ENCODE data around the gene AGO1.
"Not testable (repeated sequence)": the region's sequence is repeated elsewhere in the genome, so short reads cannot be mapped to it uniquely, and the experiment has no call there.

Gene AGO1

DNA sequence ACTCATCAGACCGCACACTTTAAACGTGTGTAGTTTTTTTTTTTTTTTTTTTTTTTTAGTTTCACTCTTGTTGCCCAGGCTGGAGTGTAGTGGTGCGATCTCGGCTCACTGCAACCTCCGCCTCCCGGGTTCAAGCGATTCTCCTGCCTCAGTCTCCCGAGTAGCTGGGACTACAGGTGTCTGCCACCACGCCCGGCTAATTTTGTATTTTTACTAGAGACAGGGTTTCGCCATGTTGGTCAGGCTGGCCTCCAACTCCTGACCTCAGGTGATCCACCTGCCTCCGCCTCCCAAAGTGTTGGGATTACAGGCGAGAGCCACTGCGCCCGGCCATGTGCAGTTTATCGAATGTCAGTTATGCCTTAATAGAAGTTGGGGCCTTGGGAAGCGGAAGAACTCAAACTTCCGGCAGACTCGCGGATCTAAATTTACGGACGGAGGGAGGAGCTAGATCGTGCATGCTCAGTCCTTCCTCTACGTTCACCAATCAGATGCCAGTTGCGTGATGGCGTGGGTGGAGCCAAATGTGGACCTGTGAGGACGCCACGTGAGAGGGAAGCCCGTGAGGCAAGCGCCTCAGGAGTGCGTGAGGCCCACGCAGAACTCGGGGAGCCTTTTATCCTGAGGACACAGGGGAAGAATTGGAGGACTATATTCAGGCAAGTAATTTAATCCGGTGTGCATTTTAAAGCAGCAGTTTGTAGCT is 13.6 kb upstream of the AGO1 start:
- DNase-seq, result not testable (repeated sequence)

- no peak for DNase-seq
Observed at GRCh38 chr1:35870651-35871309, 12.2 kb upstream of the AGO1 start.

DNA sequence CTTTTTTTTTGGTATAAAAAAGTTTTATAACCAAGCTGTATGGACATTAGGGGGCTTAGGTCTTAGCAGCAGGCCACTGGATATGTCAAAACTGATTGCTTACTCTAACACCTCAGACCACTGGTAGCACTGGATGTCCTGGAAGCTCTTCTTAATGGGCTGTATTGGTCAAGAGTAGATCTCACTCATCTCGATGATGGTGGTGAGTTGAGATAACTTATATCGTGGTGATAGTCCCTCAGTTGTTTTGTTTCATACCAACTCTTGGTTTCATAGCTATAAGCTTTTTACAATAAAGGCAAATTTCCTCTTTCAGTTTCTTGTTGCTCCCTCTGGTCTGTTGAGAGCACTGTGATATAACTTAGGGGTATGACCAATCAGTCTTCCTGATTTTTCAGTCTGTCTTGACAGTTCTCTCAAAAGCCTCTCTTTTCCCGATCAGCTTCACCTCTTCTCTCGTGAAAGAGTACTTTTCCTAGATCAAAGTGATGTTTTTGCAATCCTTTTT is 9.7 kb upstream of the AGO1 start:
- DNase-seq, result no peak

DNA sequence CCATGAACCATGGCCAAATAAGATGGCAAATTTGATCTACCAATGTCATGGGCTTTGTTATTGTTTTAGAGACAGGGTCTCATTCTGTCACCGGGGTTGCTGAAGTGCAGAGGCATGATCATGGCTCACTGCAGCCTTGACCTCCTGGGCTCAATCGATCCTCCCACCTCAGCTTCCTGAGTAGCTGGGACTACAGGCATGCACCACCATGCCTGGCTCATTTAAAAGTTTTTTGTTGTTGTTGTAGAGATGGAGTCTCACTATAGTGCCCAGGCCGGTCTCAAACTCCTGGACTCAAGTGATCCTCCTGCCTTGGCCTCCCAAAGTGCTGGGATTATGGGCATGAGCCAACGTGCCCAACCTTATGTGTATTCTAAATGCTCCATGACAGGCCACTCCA is 8.9 kb upstream of the AGO1 start:
- not testable (repeated sequence) for DNase-seq

GRCh38 chr1:35876988-35877387 is 6.0 kb upstream of the AGO1 start:
- no peak for DNase-seq

- DNase-seq, result no peak
Observed at GRCh38 chr1:35881850-35882273, 1.1 kb upstream of the AGO1 start.

DNA sequence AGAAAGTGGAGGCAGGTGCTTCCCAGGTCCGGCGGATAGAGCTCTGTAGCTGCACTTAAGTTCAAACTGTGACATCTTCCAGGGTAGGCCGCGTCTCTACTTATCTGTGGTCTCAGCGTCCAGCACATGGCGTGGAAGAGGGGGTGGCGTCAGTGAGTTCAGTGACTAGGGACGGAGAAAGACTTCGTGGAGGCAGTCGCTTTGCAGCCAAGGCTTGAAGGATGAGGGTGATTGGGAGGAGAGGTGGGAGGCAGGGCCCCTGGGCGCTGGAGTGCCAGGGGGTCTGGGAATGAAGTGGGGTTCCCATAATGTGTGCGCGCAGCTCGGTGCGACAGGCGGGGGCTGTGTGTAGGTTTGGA is 444 bp upstream of the AGO1 start:
- DNase-seq, result no peak

DNA sequence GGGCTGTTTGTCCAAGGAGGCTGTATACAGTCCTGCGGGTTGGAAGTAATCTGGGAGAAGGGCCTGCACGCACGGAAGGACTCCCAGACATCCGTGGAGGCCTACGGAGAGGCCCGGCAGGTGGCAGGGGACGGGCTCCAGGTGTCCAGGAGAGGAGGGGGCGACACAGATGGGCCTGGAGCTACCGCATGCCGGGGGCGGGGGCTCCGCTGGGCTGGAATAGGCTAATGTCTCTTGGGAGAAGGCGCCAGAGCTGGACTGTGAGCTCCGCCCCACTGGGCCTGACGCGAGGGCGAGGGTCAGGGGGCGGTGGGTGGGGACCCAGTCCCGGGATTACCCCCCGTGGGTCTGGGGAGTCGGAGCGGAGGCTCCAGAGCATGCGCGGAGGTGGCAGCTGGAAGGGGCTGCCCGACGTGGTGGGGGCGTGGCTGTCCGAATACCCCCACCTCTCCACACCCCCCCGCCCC is 659 bp downstream of the AGO1 start:
- DNase-seq, result peak; percentile 28

GRCh38 chr1:35884934-35885333 is 1.9 kb downstream of the AGO1 start:
- DNase-seq, result no peak

GRCh38 chr1:35885961-35886558 is 3.1 kb downstream of the AGO1 start:
- DNase-seq, result no peak

GRCh38 chr1:35886577-35887431 is 3.8 kb downstream of the AGO1 start:
- no peak for DNase-seq

DNA sequence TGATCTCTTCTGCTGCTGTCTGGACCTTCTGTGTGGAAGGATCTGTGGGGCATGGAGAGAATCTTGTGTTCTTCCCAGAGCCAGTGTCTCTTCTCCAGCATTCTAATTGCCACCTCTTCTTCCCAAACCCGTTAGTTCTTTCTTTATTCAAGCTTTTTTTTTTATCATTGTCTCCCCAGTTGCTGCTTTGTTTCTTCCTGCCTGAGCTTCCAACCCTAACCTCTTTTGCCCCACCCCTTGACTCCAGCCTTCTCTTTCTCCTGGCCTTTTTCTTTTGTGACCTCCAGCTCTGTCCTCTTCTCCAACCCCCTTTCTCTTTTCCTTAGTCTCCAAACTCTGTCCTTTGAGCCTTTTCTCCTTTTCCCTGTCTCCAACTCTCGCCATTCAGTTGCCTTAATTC is 4.5 kb downstream of the AGO1 start:
- DNase-seq, result no peak

DNA sequence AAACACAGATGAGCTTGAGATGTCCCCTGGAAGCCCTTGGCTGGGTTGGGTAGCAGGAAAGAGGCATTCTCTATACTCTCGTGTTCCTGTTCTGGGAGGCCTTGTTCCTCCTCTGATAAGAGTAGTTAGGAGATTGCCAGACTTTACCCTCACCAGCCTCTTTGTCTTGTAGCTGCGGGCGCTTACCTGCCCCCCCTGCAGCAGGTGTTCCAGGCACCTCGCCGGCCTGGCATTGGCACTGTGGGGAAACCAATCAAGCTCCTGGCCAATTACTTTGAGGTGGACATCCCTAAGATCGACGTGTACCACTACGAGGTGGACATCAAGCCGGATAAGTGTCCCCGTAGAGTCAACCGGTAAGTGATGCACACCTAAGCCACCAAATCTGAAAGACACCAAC is 5.2 kb downstream of the AGO1 start:
- no peak for DNase-seq

DNA sequence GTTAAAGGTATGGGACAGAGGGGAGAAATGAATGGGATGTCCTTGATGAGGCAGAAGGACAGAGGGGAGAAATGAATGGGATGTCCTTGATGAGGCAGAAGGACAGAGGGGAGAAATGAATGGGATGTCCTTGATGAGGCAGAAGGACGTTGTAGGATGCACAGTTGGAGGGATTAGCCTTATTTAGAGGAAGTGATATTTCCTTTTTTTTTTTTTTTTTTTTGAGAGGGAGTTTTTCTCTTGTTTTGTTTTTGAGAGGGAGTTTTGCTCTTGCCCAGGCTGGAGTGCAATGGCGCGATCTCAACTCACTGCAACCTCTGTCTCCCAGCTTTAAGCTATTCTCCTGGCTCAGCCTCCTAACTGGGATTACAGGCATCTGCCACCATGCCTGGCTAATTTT is 6.0 kb downstream of the AGO1 start:
- not testable (repeated sequence) for DNase-seq

- DNase-seq, result no peak
Observed at GRCh38 chr1:35893051-35893879, 10.3 kb downstream of the AGO1 start.

GRCh38 chr1:35894183-35894582 is 11.2 kb downstream of the AGO1 start:
- no peak for DNase-seq

GRCh38 chr1:35894656-35895055 is 11.6 kb downstream of the AGO1 start:
- DNase-seq, result no peak

DNA sequence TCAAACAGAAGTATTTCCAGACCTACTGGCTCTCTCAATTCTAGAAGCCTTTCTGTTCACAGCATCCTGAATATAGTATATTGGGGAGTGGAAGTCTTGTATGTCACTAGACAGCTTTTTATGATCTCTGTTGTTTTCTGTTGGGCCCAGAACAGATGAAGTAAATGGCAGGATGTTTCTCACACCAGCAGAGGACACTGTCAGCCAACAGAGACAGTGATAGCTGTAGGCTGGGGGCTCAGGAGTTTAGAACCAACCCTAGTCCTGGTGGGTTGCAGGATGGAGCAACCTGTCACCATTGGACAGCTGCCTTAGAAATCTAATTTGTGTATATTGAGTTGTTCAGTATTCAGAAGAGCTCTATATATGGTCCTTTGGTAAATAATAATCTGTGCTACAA is 16.9 kb downstream of the AGO1 start:
- DNase-seq, result no peak

GRCh38 chr1:35901235-35901634 is 18.2 kb downstream of the AGO1 start:
- DNase-seq, result no peak

DNA sequence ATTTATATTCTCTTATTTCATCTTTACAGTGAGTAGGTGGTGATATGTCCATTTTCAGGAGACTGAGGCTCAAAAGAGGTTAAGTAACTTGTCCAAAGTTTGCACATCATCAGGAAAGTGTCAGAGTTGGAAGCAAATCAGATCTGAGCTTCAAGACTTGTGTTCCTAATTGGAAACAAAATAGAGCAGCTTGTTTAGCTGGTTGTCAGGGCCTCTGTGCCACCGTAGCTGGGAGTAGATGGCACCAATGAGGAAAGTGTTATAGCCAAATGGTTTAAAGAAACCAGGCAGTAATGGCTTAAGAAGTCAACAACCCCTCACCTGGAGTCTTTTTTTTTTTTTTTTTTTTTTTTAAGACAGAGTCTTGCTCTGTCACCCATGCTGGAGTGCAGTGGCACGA is 19.7 kb downstream of the AGO1 start:
- DNase-seq, result no peak

DNA sequence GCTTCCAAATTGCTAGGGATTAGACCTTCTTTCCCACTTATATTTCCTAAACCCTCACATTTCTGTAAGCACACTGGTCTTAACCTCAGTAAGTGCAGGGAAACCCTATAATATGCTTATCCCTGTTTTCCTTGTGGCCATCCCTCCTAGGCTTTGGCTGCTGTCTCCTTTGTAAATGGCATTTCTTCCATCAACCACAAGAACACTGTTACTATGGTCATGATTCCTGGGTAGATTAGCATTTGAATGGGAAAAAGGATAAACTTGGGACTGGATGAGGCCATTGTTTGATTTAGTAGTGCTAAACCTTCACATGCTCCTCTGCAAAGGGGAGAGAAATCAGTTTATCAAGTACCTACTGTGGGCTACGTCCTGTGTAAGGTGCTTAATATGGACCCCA is 31.7 kb downstream of the AGO1 start:
- DNase-seq, result no peak

- DNase-seq, result no peak
Observed at GRCh38 chr1:35915693-35916092, 32.7 kb downstream of the AGO1 start.
